ENCODE data around the gene MVK. TPM values are rescaled to one million over a fixed set of nuclear protein-coding genes. Genes with fewer than 3 reads are reported as not detected.
"Not testable (repeated sequence)": the region's sequence is repeated elsewhere in the genome, so short reads cannot be mapped to it uniquely, and the experiment has no call there.

MVK gene
- total RNA-seq, 4 donors from 2014 or later, result 3.2 to 14.2 (median 9.1) TPM

DNA sequence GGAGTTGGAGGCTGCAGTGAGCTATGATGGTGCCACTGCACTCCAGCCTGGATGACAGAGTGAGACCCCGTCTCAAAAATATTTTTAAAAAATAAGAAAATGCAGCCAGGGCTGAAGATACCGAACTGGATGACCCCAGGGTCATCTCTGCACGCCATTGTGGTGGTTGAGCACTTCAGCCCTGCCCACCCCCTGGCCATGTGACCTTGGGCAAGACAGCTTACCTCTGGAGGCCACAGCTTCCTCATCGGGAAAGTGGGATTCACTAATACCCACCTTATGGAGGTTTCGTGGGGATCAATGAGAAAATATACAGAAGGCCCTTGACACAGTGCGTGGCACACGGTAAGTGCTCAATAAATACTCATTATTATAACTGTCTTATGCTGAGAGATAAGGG, 25.5 kb downstream of the MVK start:
- in situ Hi-C loops (cut with MboI; ENCODE audit: low sequenced_read_pairs in 4 of 4) (no loop called here), intact Hi-C loops (cut with DNase I; ENCODE audit: low total_unique reads) (loop anchor here (5.0 kb wide), 1 partner anchor 82 kb away; no protein-coding TSS in a partner anchor)
- DNase-seq, result no peak
- H3K9me3 ChIP-seq, result no peaks in the 10 kb centered on the region
- no peak overlapping the region for H3K27ac ChIP-seq
- H3K4me3 ChIP-seq, result no peak overlapping the region
- H3K36me3 ChIP-seq, result no peaks in the 10 kb centered on the region
- TF ChIP-seq, protein P1, sequence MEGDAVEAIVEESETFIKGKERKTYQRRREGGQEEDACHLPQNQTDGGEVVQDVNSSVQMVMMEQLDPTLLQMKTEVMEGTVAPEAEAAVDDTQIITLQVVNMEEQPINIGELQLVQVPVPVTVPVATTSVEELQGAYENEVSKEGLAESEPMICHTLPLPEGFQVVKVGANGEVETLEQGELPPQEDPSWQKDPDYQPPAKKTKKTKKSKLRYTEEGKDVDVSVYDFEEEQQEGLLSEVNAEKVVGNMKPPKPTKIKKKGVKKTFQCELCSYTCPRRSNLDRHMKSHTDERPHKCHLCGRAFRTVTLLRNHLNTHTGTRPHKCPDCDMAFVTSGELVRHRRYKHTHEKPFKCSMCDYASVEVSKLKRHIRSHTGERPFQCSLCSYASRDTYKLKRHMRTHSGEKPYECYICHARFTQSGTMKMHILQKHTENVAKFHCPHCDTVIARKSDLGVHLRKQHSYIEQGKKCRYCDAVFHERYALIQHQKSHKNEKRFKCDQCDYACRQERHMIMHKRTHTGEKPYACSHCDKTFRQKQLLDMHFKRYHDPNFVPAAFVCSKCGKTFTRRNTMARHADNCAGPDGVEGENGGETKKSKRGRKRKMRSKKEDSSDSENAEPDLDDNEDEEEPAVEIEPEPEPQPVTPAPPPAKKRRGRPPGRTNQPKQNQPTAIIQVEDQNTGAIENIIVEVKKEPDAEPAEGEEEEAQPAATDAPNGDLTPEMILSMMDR (IDR thresholded peaks at IDR 0.05 in 4 of 5, conservative IDR thresholded peaks at IDR 0.05 in 1 of 5), result no peak
- TF ChIP-seq POLR2A (IDR thresholded peaks at IDR 0.05), result no peak
- no peaks in the 10 kb centered on the region for H3K27me3 ChIP-seq
- no peak for ATAC-seq
- H3K4me1 ChIP-seq, result peaks cover 12 to 23% of the 10 kb centered on the region in 2 donors

DNA sequence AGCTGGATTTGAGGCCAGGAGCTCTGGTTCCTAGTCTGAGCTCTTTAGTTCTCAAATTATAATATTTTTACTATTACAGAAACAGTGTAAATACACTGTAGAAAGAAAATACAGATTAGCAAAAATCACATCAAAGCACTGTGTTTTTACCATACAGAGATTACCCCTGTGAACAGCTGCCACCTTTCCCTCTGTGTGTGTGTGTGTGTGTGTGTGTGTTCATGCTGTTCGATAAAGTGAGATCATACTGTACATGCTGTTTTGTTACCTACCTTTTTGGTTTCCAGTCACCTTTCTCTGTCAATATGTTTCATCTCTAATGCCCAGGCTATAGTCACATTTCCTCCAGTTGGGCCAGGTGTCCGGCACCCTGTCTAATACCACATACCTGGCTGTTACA, 26.9 kb downstream of the MVK start:
- intact Hi-C loops (cut with DNase I; ENCODE audit: low total_unique reads) (no loop called here), in situ Hi-C loops (cut with MboI; ENCODE audit: low sequenced_read_pairs in 4 of 4) (loop anchor here in 2 of 4 donors (5.0 kb wide), 1 partner anchor 172 kb away; no protein-coding TSS in a partner anchor)
- no peak for ATAC-seq
- Histone ChIP-seq H3K4me1 (peaks cover 6 to 12% of the 10 kb centered on the region in 2 donors), H3K9me3 (no peaks in the 10 kb centered on the region), H3K27me3 (no peaks in the 10 kb centered on the region), H3K36me3 (no peaks in the 10 kb centered on the region), H3K27ac (no peak overlapping the region), H3K4me3 (no peak overlapping the region)
- DNase-seq, result no peak
- TF ChIP-seq POLR2A (IDR thresholded peaks at IDR 0.05), result no peak
- TF ChIP-seq, protein P1 (IDR thresholded peaks at IDR 0.05 in 4 of 5, conservative IDR thresholded peaks at IDR 0.05 in 1 of 5), result no peak

DNA sequence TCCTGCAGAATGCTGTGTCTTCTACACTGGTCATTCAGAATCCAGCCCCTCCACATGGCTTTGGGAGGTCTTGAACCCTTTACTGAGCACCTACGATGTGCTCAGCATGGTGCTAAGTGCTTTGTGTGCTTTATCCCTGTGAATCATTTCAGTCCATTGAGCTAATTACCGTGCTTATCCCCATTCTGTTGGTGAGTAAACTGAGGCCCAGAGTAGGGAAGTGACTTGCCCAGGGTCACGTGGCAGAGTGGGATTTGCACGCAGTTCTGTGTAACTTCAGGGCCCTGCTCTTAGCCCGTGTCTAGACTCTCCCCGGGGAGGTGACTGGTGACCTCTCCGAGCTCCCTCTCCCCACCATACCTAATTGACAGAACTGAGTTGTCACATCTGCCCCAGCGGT, 27.4 kb downstream of the MVK start:
- no peaks in the 10 kb centered on the region for H3K9me3 ChIP-seq
- no peak for TF ChIP-seq POLR2A (IDR thresholded peaks at IDR 0.05)
- TF ChIP-seq, protein P1 (IDR thresholded peaks at IDR 0.05 in 4 of 5, conservative IDR thresholded peaks at IDR 0.05 in 1 of 5), result no peak
- H3K36me3 ChIP-seq, result no peaks in the 10 kb centered on the region
- H3K4me1 ChIP-seq, result peaks cover 6 to 12% of the 10 kb centered on the region in 2 donors
- no peak overlapping the region for H3K27ac ChIP-seq
- no peak for ATAC-seq
- no peaks in the 10 kb centered on the region for H3K27me3 ChIP-seq
- DNase-seq, result no peak
- H3K4me3 ChIP-seq, result no peak overlapping the region
- in situ Hi-C loops (cut with MboI; ENCODE audit: low sequenced_read_pairs in 4 of 4), result loop anchor here in 2 of 4 donors (5.0 kb wide), 1 partner anchor 171 kb away; no protein-coding TSS in a partner anchor
- intact Hi-C loops (cut with DNase I; ENCODE audit: low total_unique reads), result no loop called here

DNA sequence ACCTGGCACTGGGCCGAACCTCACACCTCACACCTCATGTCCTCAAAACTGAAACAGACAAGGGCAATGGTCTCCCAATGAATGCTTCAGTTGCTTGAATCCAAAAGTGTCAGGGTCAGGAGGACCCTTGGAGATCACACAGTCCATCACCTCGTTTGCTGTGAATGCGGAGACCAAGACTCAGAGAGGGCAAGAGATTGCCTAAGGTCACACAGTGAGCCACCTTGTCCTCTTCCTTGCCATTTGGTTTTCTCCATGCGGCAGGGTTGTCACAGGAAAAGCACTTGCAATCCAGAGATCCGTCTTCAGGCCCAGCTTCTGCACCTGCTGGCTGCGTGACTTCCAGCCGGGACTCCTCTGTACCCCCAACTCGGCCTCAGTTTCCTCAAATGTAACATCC, 28.0 kb downstream of the MVK start:
- in situ Hi-C loops (cut with MboI; ENCODE audit: low sequenced_read_pairs in 4 of 4), result loop anchor here in 2 of 4 donors (5.0 kb wide), 1 partner anchor 171 kb away; no protein-coding TSS in a partner anchor
- ATAC-seq (no peak), DNase-seq (no peak)
- no peaks in the 10 kb centered on the region for H3K27me3 ChIP-seq
- TF ChIP-seq, protein P1 (IDR thresholded peaks at IDR 0.05 in 4 of 5, conservative IDR thresholded peaks at IDR 0.05 in 1 of 5), result no peak
- TF ChIP-seq POLR2A (IDR thresholded peaks at IDR 0.05), result no peak
- H3K9me3 ChIP-seq, result no peaks in the 10 kb centered on the region
- intact Hi-C loops (cut with DNase I; ENCODE audit: low total_unique reads), result no loop called here
- H3K27ac ChIP-seq, result no peak overlapping the region
- peaks cover 6 to 18% of the 10 kb centered on the region in 2 donors for H3K4me1 ChIP-seq
- H3K4me3 ChIP-seq, result no peak overlapping the region
- no peaks in the 10 kb centered on the region for H3K36me3 ChIP-seq

DNA sequence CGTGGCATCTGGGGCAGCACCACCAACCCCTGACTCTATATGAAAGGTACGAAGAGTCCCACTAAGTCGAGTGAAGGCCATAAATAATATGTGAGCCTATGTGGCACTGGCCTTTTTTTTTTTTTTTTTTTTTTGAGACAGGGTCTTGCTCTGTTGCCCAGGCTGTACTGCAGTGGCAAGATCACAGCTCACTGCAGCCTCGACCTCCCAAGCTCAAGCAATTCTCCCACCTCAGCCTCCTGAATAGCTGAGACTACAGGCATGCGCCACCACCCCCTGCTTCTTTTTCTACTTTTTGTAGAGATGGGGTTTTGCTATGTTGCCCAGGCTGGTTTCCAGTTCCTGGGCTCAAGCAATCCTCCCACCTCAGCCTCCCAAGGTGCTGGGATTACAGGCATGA, 28.5 kb downstream of the MVK start:
- H3K4me3 ChIP-seq; H3K27me3 ChIP-seq; ATAC-seq; H3K36me3 ChIP-seq; H3K27ac ChIP-seq; DNase-seq; H3K9me3 ChIP-seq; intact Hi-C loops (cut with DNase I; ENCODE audit: low total_unique reads): not testable (repeated sequence)
- H3K4me1 ChIP-seq, result peaks cover 6 to 22% of the 10 kb centered on the region in 2 donors
- in situ Hi-C loops (cut with MboI; ENCODE audit: low sequenced_read_pairs in 4 of 4), result loop anchor here in 2 of 4 donors (5.0 kb wide), 1 partner anchor 170 kb away; no protein-coding TSS in a partner anchor

All from gastrocnemius medialis (tissue), 4 donors.